ENCODE results near the gene MRAP. TPM values are rescaled to one million over a fixed set of nuclear protein-coding genes. Genes with fewer than 3 reads are reported as not detected.

MRAP gene
- total RNA-seq, 1 donor from 2014 or later = not detected

DNA sequence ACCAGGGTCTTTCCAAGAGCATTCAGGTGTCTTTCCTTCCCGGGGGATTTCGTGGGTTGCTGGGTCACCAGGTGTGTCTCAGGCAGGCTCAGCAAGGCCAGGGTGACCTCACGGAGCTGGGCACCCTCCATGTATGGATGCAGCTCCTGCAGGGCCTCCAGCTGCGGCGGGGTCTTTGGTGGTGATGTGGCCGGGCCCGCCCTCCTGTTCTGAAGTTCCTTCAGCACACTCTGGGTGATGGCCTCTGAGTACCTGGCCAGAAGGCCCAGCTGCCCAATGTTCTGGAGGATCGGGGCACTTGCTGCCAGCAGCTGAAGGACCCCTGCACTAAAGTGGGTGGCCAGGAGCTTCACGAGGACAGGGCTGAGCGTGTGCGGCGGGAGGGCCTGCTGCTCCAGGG is 48.7 kb downstream of the MRAP start:
- intact Hi-C loops (cut with micrococcal nuclease) = no loop called here

DNA sequence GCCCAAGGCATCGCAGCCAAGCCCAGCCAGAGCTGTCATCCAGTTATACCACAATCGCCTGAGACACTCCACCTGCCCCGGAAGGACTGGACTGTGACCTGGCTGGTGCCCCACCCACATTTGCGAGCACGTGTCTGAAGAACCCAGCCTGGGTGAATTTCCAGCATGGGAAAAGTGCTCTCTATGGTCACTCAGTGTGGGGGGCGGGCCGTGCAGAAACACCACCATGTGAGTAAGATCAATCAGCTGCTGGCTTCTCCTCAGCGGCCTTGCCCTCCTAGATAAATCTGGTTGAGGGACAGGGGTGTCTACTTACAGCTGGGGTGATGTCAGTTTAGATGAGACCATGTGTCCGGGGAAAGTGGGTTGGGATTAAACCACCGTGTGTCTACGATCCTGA is 49.3 kb downstream of the MRAP start:
- intact Hi-C loops (cut with micrococcal nuclease) = no loop called here

DNA sequence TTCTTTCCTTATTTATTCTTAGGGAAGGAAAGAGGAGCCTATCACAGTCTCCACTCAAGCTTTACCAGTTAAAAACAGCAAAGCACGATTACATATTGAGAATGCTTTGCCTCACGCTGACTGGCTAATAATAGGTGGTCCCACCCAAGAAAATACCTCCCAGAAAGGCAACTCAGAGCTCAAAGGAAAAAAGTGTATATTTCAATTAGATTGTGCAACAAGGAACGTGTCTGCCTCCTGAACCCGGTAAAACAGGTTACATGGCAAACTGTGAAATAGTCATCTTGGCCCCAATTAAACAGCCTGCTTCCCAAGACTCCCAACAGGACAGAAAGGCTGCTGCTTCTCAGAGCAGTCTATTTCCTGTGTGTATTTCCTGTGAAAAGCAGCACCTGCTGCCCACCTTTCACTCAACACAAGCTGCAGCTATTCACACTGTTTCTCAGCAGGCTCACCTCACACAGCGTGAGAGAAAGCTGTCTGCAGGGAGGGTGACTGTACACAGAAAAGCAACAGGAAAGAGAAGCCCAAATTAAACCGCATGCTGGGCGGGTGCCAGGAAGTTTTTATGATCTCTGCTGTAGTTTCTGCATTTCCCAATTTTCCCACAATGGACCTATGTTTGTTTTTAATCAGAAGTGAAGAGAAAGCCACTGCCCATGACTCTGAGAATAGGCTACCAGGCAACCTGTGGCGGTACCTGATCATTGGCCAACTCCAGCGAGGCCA is 50.1 kb downstream of the MRAP start:
- intact Hi-C loops (cut with micrococcal nuclease) = no loop called here

DNA sequence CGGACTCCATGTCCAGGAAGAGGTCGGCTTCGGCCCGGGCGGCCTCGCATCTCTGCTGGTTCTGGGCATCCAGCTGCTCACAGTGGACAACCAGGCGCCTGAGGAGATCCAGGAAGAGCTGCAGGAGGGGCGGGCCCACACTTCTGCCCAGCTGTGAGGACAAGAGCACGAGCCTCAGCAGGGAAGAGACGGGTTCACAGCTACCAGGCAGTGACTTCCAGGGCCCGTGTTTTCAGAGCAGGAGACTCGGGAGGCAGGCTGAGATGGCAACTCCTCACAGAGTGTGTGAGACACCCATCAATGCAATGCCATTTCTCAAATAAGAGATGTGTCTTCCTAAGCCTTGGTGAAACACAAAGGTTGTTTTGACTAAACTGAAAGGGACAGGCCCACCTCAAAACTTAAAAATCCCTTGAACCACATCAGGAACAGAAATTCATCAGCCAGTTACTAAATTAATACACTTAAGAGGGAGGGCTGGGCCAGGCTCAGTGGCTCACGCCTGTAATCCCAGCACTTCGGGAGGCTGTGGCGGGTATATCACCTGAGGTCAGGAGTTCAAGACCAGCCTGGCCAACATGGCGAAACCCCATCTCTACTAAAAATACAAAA is 50.8 kb downstream of the MRAP start:
- intact Hi-C loops (cut with micrococcal nuclease) = no loop called here

DNA sequence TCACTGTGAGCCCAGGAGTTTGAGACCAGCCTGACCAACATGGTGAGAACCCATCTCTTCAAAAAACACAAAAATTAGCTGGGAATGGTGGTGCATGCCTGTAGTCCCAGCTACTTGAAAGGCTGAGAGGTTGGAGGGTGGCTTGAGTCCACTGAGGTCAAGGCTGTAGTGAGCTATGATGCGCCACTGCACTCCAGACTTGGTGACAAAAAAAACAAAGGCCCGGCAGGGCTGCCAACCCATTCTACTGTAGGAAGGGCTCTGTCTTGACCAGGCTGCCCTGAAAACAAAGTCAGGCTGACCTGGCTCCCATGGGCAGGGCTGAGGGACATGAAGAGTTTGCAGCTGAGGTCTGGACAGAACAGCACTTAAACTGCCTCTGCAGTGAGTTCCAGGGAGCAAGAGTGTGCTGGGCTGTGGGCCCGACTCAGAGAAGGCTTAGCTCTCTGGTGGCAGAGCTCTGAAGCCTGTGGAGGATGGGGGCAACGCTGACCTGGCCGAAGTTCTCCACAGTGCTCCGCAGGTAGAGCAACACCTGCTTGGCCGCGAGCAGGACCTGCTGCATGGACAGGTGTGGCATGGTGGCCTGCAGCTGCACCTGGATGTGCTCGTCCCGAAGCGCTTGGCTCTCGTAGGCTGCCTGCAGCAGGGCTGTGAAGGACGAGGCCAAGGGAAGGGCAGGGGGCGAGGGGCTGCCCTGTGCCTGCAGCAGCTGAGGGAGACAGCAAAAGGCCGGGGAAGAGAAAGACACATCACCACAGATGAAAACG is 51.7 kb downstream of the MRAP start:
- intact Hi-C loops (cut with micrococcal nuclease) = no loop called here

DNA sequence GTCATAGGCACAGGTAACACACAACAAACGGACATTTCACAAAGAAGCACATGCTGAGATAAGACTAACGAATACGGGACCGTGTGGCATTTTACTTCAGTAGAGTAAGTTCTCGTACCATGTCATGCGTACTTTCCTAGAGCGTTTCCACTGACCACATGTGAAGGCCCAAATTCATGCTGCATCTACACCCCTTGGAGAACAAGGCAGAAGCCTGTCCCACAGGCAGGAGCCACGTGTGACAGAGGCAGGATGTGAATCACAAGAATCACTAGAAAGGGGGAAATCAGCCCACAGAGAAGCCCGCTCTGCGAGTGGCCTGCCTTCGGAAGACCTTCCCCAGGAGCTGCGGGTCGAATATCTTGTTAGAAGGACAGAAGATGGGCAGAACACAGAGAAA is 52.3 kb downstream of the MRAP start:
- intact Hi-C loops (cut with micrococcal nuclease) = no loop called here

DNA sequence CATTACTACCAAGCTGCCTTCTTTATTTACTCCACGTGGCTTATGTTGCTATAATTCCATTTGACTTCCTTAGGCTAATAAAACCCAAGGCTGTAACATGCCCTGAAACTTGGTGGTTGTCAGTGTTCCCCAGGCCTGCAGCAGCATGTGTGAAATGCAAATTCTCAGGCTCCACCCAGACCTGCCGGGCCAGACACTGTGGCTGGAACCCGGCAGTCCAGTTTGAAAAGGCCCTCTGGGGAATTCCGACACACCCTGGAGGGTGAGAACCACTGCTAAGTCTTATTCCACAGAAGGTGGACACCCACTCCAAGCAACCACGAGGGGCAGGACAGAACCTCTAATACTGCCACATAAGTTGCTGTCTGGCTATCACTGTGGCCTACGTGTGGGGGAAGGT is 52.8 kb downstream of the MRAP start:
- intact Hi-C loops (cut with micrococcal nuclease) = no loop called here

DNA sequence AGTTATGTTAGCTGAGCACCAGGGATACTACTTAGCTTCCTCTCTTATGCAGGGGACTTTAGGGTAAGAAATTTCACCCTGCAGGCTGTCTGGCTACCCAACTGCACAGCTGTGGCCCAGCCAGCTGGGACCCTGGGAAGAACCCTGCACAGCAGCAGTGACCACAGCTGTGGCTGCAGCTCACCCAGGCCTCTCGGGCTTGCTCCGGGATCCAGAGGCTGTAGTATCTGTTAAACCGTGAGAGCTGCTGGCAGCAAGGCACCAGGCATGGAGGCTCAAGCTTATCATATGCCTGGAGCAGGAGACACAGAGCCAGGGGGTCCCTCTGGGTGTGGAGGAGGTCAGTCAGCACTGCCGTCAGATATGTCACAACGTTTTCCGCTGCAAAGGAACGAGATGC is 53.9 kb downstream of the MRAP start:
- intact Hi-C loops (cut with micrococcal nuclease) = no loop called here

DNA sequence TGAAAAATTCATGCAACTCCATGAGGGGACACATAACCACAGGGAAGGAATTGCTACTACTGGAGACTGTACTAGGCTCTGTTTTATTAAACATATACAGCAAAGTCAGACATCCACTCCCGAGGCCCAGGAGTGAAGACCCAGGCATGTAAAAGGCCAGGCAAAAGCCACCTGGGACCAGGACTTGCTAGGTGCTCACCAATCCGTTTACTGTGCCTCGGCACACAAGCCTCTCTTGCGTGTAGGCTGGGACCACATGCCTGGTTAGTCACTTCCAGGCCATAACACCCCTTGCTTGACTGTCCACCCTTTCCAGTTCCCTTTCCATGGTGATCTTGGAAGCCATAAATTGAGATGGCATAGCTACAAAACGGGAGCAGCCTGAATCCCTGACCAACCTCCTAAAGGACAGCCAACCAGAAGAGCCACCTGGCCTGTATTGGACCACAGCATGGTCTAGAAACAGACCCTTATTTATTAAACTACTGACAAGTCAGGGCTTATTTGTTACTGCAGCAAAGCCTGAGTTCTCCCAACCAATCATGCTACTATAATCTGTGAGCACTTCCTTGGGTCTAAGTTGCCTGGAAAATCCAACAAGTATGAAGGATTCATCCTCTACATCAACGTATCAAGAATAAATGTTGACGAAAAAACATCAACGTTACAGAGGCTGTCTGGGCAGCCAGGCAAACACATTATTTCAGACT is 54.5 kb downstream of the MRAP start:
- intact Hi-C loops (cut with micrococcal nuclease) = no loop called here

DNA sequence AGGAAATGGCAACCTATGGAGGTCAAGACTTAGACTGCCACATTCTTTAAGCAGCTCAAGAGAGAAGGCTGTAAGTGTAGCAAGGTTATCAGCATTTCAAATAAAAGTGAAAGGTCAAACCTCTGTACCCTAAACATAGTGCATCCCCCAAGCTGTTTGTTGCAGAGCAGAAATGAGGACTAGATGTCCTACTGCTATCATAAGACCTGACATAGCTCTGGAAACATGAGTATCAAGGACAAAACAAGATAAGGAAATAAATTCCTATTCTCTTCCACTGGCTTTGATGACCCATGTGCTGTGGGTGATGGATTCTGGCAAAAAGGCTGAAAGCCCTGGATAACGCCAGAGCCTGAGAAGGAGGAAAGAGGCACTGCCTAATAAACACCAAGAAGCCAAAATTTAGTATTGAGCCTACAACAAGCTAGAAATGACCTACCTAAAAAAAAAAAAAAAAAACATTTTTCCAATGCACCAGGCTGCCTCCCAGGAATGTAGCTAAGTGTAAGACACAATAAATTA is 58.3 kb downstream of the MRAP start:
- intact Hi-C loops (cut with micrococcal nuclease) = no loop called here

DNA sequence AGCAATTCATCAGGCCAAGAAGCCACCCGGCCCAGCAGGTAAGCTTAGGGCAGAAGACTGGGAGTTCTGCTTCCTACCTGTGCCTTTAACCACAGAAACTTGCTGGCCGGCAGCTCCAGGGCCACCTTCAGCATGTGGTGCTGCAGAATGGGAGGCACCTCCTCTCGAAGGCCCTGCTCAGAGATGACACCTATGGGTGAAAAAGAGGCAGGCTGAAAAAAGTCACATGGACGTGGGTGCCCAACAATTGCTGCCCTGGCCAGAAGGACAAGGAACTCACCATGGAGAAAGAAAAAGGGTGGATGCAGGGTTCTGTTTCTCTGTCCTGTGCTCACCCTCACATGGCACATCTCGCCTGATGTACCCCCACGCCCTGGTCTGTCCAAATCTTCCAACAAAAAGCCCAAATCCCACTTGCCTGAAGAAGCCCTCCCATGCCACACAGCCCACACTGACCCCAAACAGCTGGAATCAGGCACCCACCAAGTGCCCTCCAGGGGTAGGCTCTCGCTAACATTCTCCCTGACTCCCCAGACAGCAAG is 61.1 kb downstream of the MRAP start:
- intact Hi-C loops (cut with micrococcal nuclease) = no loop called here

DNA sequence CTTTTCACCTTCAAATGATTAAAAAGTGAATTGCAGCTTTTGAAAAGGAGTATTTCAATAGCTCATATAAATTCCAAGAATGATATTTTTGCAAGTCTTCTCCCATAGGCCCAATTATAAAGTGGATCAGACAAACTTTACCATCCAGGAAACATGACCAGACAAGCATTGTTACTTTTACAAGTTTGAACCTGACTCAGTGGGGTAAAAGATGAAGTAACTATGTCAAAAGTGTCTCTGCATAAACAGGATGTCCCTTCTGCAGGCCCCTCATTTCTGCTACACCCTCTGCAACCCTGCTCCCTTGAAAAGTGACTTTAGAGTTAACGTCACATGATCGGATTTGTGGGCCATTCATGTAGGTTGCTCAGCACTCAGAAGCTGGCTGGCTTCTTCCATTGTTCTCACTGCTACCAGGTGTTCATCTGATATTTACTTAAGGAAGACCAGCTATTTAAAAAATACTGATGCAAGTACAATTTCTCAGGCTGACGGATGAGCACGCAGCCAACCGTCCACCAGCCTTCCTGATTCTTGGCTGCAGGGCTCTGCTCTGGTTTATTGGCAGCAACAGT is 61.8 kb downstream of the MRAP start:
- intact Hi-C loops (cut with micrococcal nuclease) = no loop called here

Other genes with a start within 250 kb of the MRAP start
- gene MIS18A, start 19.8 kb upstream of the MRAP start, total RNA-seq = 21.5 and 25.7 TPM in 2 replicates
- gene URB1, start 94.2 kb downstream of the MRAP start, total RNA-seq = 22.4 and 22.8 TPM in 2 replicates
- gene EVA1C, start 113.9 kb downstream of the MRAP start, total RNA-seq = 1.9 and 3.2 TPM in 2 replicates

Data from T-helper 2 cell treated with Interferon-gamma antibody and Interleukin-4, amounts not matched to agents 100 ng/mL and 5 ng/mL, for 36 hours (primary cell).